Uterus (tissue), 4 donors: Measurements from ENCODE around the gene CD248. TPM values are rescaled to one million over a fixed set of nuclear protein-coding genes. Genes with fewer than 3 reads are reported as not detected.

Experiments
- DNase-seq, 2 donors: peaks; one replicate each; pipeline ENCODE4 v3.0.0-alpha.2; 2019 to 2020
- H3K27ac ChIP-seq, 2 donors: fragments of 200-600 bp; sonication (generic); 1 replicate in 1 of 2; 2 replicates in 1 of 2; pipeline ENCODE4 v1.5.1; 2016 to 2018
- H3K27me3 ChIP-seq, 2 donors: fragments of 200-600 bp; sonication (generic); one replicate each; pipeline ENCODE4 v1.5.1; 2018 to 2019; ENCODE audit warnings: control low read depth in 1 of 2
- H3K36me3 ChIP-seq, 2 donors: fragments of 200-600 bp; sonication (generic); one replicate each; pipeline ENCODE4 v1.5.1; 2019; ENCODE audit warnings: control low read depth in 1 of 2
- H3K4me1 ChIP-seq, 2 donors: fragments of 200-600 bp; sonication (generic); one replicate each; pipeline ENCODE4 v1.5.1; 2018 to 2019; ENCODE audit warnings: control low read depth in 1 of 2
- H3K4me3 ChIP-seq, 2 donors: fragments of 200-600 bp; sonication (generic); 1 replicate in 1 of 2; 2 replicates in 1 of 2; pipeline ENCODE4 v1.5.1; 2018 to 2019; ENCODE audit warnings: mild to moderate bottlenecking in 1 of 2
- H3K9me3 ChIP-seq, 2 donors: fragments of 200-600 bp; sonication (generic); one replicate each; pipeline ENCODE4 v1.5.1; 2019; ENCODE audit warnings: control low read depth in 1 of 2
- CTCF ChIP-seq, 4 experiments: fragments of 200-600 bp in 2 of 4; fragments of 450-650 bp in 2 of 4; sonication (generic) in 2 of 4; IDR thresholded peaks; one replicate each; pipeline ENCODE4 v1.5.1; 2016 to 2019; ENCODE audit warnings: antibody characterized with exemption in 4 of 4, mild to moderate bottlenecking in 2 of 4, moderate library complexity in 1 of 4
- POLR2A ChIP-seq, 2 donors: fragments of 450-650 bp; IDR thresholded peaks; one replicate each; pipeline ENCODE4 v1.6.1; 2016; ENCODE audit warnings: antibody characterized with exemption in 2 of 2, mild to moderate bottlenecking in 1 of 2, moderate library complexity in 1 of 2
- intact Hi-C: fragments of 100-400 bp; cut with DNase I; formaldehyde crosslinking; loops from one replicate; pipeline ENCODE4 v1.15.1; 2023; ENCODE audit warnings: low total_unique reads
- total RNA-seq, 4 donors: library from RNA; depleted of rRNA in 3 of 4; stranded (reverse); fragments of >200 nt in 3 of 4; gene quantifications; one replicate each; pipeline versions ENCODE4 v1.1.0 to v1.2.4, GENCODE V29; 2014 to 2023
- donor health status: DM: yes; HTN: yes; CAD: no.

CD248 gene
- total RNA-seq, 4 donors from 2014 or later, result 14.1 to 91.2 (median 46.2) TPM

GRCh38 chr11:66289548-66290329, 27.1 kb downstream of the CD248 start:
- Histone ChIP-seq H3K9me3 (no peaks in the 10 kb centered on the region), H3K27me3 (peaks cover 7 to 13% of the 10 kb centered on the region in 2 donors), H3K4me3 (peak overlapping the region; percentile 84 to 96), H3K27ac (peak overlapping the region; percentile 86 to 98), H3K4me1 (peaks cover 0 to 19% of the 10 kb centered on the region in 2 donors), H3K36me3 (no peaks in the 10 kb centered on the region)
- TF ChIP-seq POLR2A (IDR thresholded peaks at IDR 0.05), result no peak
- peak in 1 of 4 experiments; percentile 13 for TF ChIP-seq CTCF (IDR thresholded peaks at IDR 0.05)
- intact Hi-C loops, result loop anchor here (10.0 kb wide), 1 partner anchor 65 kb away; no protein-coding TSS in a partner anchor
- DNase-seq, result no peak

GRCh38 chr11:66288671-66289547, 27.9 kb downstream of the CD248 start, which contains the start of gene YIF1A:
TSS of gene YIF1A (minus strand) at chr11:66289143. CDS start at chr11:66288985, 158 bp downstream.
- peak; percentile 98 to 99 for DNase-seq
- H3K36me3 ChIP-seq, result no peaks in the 10 kb centered on the region
- no peaks in the 10 kb centered on the region for H3K9me3 ChIP-seq
- peaks cover 0 to 19% of the 10 kb centered on the region in 2 donors for H3K4me1 ChIP-seq
- TF ChIP-seq POLR2A (IDR thresholded peaks at IDR 0.05), result peak; percentile 94 to 98
- peak in 1 of 4 experiments; percentile 21 for TF ChIP-seq CTCF (IDR thresholded peaks at IDR 0.05)
- peak within 1 kb of the TSS; percentile 84 to 96 for H3K4me3 ChIP-seq
- peaks cover 7 to 12% of the 10 kb centered on the region in 2 donors for H3K27me3 ChIP-seq
- intact Hi-C loops, result loop anchor here (10.0 kb wide), 1 partner anchor 64 kb away; no protein-coding TSS in a partner anchor
- peak within 1 kb of the TSS; percentile 86 to 98 for H3K27ac ChIP-seq

- Histone ChIP-seq H3K4me3 (peak overlapping the region; percentile 84 to 96), H3K27ac (peak overlapping the region; percentile 81 to 98), H3K9me3 (no peaks in the 10 kb centered on the region), H3K27me3 (peaks cover 4 to 7% of the 10 kb centered on the region in 2 donors), H3K4me1 (peaks cover 0 to 19% of the 10 kb centered on the region in 2 donors), H3K36me3 (no peaks in the 10 kb centered on the region)
- no peak for DNase-seq
- intact Hi-C loops, result loop anchor here (10.0 kb wide), 1 partner anchor 63 kb away; no protein-coding TSS in a partner anchor
- no peak for TF ChIP-seq POLR2A (IDR thresholded peaks at IDR 0.05)
- no peak for TF ChIP-seq CTCF (IDR thresholded peaks at IDR 0.05)
Measured at GRCh38 chr11:66287889-66288670, 28.8 kb downstream of the CD248 start.

GRCh38 chr11:66287211-66287888, 29.5 kb downstream of the CD248 start:
- Histone ChIP-seq H3K4me3 (no peak overlapping the region), H3K4me1 (peaks cover 0 to 19% of the 10 kb centered on the region in 2 donors), H3K27me3 (peaks cover 0 to 6% of the 10 kb centered on the region in 2 donors), H3K9me3 (no peaks in the 10 kb centered on the region), H3K27ac (no peak overlapping the region), H3K36me3 (no peaks in the 10 kb centered on the region)
- TF ChIP-seq POLR2A (IDR thresholded peaks at IDR 0.05) (no peak), CTCF (IDR thresholded peaks at IDR 0.05) (no peak)
- DNase-seq, result no peak
- intact Hi-C loops, result loop anchor here (10.0 kb wide), 1 partner anchor 63 kb away; no protein-coding TSS in a partner anchor
